SH-SY5Y (cell line): Measurements from ENCODE around the gene ZNF365.

Experiments
- GATA2 ChIP-seq: IDR thresholded peaks from 2 replicates; pipeline ENCODE4 v1.6.1; 2011; ENCODE audit warnings: mild to moderate bottlenecking, low read depth, low read length
- GATA3 ChIP-seq: IDR thresholded peaks from 2 replicates; pipeline ENCODE4 v1.6.1; 2011; ENCODE audit warnings: low read depth, mild to moderate bottlenecking, low read length, moderate library complexity

ZNF365 gene

GRCh38 chr10:62442006-62442405, 67.8 kb downstream of the ZNF365 start:
- TF ChIP-seq GATA2 = no peak

- TF ChIP-seq GATA2 = no peak
- TF ChIP-seq GATA3 = no peak
Observed at GRCh38 chr10:62442894-62443669, 68.9 kb downstream of the ZNF365 start.

- no peak for TF ChIP-seq GATA3
- no peak for TF ChIP-seq GATA2
Observed at GRCh38 chr10:62443866-62444265, 69.7 kb downstream of the ZNF365 start.

- TF ChIP-seq GATA3 = no peak
- TF ChIP-seq GATA2 = no peak
Observed at GRCh38 chr10:62446627-62447026, 72.5 kb downstream of the ZNF365 start.

- no peak for TF ChIP-seq GATA3
- TF ChIP-seq GATA2 = no peak
Observed at GRCh38 chr10:62450912-62451610, 76.9 kb downstream of the ZNF365 start.

- TF ChIP-seq GATA3 (no peak), GATA2 (no peak)
Observed at GRCh38 chr10:62451611-62451975, 77.4 kb downstream of the ZNF365 start.
